ENCODE results near the gene JPT1. TPM values are rescaled to one million over a fixed set of nuclear protein-coding genes. Genes with fewer than 3 reads are reported as not detected.

JPT1 gene
- total and polyA plus RNA-seq, 2 experiments from 2014 or later: 278 to 903 TPM

DNA sequence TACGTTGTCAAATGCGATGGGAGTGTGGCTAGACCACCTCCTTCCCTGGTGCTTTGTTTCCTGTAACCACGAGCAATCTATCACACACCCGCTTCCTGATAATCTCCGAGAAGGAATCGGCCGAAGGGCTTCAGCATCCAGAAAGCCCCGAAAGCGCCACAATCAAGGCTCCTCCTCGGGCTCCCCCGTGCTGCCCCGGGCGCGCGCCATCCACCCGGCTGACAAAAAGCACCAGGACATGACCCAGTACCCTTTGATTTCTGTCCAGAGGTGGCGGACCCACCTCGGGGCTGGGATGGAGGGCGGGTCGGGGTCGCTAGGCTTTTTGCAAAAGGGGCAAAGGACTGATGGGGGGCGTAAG lies 45.3 kb downstream of the JPT1 start:
- H3K27me3 ChIP-seq (ENCODE audit: insufficient read depth): no peaks in the 10 kb centered on the region
- no peaks in the 10 kb centered on the region for H3K9me2 ChIP-seq (ENCODE audit: insufficient read depth)
- H3K4me1 Mint-ChIP-seq: peaks cover 26% of the 10 kb centered on the region
- H3K27ac ChIP-seq (ENCODE audit: low read depth): no peak overlapping the region
- peaks cover 9% of the 10 kb centered on the region; the same call in 2 of the 3 replicates for H3K36me3 Mint-ChIP-seq (ENCODE audit: low read depth)
- H3K9me3 Mint-ChIP-seq: no peaks in the 10 kb centered on the region
- H3K27ac Mint-ChIP-seq: no peak overlapping the region
- no peaks in the 10 kb centered on the region for H3K36me3 ChIP-seq (ENCODE audit: insufficient read depth)
- H3F3A ChIP-seq (replicated peaks; ENCODE audit: low read depth): peaks cover 33% of the 10 kb centered on the region; the same call in 1 of the 2 replicates
- H3K4me2 ChIP-seq: peak overlapping the region; percentile 93
- peaks cover 10% of the 10 kb centered on the region; the same call in 1 of the 2 replicates for H3K4me1 ChIP-seq (ENCODE audit: insufficient read depth)
- no peaks in the 10 kb centered on the region for H4K20me1 ChIP-seq (replicated peaks; ENCODE audit: insufficient read depth)
- TF ChIP-seq ETS1 (IDR thresholded peaks at IDR 0.05): no peak
- TF ChIP-seq CREB1 (CRISPR knock-in tag; IDR thresholded peaks at IDR 0.05; ENCODE audit: low read depth): no peak
- no peak for TF ChIP-seq EZH2 (IDR thresholded peaks at IDR 0.05; ENCODE audit: low read depth, unreplicated experiment)
- TF ChIP-seq NANOG (IDR thresholded peaks at IDR 0.05; ENCODE audit: borderline replicate concordance): no peak
- TF ChIP-seq REST (IDR thresholded peaks at IDR 0.05; ENCODE audit: unreplicated experiment): no peak
- no peak for TF ChIP-seq ZNF114 (CRISPR knock-in tag; IDR thresholded peaks at IDR 0.05)
- TF ChIP-seq STAT1 (IDR thresholded peaks at IDR 0.05; ENCODE audit: unreplicated experiment): no peak
- no peak for TF ChIP-seq ZNF331 (CRISPR knock-in tag; IDR thresholded peaks at IDR 0.05; ENCODE audit: low read depth)
- TF ChIP-seq, protein P1, sequence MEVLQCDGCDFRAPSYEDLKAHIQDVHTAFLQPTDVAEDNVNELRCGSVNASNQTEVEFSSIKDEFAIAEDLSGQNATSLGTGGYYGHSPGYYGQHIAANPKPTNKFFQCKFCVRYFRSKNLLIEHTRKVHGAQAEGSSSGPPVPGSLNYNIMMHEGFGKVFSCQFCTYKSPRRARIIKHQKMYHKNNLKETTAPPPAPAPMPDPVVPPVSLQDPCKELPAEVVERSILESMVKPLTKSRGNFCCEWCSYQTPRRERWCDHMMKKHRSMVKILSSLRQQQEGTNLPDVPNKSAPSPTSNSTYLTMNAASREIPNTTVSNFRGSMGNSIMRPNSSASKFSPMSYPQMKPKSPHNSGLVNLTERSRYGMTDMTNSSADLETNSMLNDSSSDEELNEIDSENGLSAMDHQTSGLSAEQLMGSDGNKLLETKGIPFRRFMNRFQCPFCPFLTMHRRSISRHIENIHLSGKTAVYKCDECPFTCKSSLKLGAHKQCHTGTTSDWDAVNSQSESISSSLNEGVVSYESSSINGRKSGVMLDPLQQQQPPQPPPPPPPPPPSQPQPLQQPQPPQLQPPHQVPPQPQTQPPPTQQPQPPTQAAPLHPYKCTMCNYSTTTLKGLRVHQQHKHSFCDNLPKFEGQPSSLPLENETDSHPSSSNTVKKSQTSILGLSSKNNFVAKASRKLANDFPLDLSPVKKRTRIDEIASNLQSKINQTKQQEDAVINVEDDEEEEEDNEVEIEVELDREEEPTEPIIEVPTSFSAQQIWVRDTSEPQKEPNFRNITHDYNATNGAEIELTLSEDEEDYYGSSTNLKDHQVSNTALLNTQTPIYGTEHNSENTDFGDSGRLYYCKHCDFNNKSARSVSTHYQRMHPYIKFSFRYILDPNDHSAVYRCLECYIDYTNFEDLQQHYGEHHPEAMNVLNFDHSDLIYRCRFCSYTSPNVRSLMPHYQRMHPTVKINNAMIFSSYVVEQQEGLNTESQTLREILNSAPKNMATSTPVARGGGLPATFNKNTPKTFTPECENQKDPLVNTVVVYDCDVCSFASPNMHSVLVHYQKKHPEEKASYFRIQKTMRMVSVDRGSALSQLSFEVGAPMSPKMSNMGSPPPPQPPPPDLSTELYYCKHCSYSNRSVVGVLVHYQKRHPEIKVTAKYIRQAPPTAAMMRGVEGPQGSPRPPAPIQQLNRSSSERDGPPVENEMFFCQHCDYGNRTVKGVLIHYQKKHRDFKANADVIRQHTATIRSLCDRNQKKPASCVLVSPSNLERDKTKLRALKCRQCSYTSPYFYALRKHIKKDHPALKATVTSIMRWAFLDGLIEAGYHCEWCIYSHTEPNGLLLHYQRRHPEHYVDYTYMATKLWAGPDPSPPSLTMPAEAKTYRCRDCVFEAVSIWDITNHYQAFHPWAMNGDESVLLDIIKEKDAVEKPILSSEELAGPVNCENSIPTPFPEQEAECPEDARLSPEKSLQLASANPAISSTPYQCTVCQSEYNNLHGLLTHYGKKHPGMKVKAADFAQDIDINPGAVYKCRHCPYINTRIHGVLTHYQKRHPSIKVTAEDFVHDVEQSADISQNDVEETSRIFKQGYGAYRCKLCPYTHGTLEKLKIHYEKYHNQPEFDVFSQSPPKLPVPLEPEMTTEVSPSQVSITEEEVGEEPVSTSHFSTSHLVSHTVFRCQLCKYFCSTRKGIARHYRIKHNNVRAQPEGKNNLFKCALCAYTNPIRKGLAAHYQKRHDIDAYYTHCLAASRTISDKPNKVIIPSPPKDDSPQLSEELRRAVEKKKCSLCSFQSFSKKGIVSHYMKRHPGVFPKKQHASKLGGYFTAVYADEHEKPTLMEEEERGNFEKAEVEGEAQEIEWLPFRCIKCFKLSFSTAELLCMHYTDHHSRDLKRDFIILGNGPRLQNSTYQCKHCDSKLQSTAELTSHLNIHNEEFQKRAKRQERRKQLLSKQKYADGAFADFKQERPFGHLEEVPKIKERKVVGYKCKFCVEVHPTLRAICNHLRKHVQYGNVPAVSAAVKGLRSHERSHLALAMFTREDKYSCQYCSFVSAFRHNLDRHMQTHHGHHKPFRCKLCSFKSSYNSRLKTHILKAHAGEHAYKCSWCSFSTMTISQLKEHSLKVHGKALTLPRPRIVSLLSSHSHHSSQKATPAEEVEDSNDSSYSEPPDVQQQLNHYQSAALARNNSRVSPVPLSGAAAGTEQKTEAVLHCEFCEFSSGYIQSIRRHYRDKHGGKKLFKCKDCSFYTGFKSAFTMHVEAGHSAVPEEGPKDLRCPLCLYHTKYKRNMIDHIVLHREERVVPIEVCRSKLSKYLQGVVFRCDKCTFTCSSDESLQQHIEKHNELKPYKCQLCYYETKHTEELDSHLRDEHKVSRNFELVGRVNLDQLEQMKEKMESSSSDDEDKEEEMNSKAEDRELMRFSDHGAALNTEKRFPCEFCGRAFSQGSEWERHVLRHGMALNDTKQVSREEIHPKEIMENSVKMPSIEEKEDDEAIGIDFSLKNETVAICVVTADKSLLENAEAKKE (CRISPR knock-in tag; IDR thresholded peaks at IDR 0.05): no peak
- TF ChIP-seq JUNB (IDR thresholded peaks at IDR 0.05; ENCODE audit: unreplicated experiment): no peak
- TF ChIP-seq, protein P2, sequence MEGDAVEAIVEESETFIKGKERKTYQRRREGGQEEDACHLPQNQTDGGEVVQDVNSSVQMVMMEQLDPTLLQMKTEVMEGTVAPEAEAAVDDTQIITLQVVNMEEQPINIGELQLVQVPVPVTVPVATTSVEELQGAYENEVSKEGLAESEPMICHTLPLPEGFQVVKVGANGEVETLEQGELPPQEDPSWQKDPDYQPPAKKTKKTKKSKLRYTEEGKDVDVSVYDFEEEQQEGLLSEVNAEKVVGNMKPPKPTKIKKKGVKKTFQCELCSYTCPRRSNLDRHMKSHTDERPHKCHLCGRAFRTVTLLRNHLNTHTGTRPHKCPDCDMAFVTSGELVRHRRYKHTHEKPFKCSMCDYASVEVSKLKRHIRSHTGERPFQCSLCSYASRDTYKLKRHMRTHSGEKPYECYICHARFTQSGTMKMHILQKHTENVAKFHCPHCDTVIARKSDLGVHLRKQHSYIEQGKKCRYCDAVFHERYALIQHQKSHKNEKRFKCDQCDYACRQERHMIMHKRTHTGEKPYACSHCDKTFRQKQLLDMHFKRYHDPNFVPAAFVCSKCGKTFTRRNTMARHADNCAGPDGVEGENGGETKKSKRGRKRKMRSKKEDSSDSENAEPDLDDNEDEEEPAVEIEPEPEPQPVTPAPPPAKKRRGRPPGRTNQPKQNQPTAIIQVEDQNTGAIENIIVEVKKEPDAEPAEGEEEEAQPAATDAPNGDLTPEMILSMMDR (conservative IDR thresholded peaks at IDR 0.05; ENCODE audit: low read depth in 2 of 2): no peak
- TF ChIP-seq EZH2phosphoT487 (IDR thresholded peaks at IDR 0.05; ENCODE audit: unreplicated experiment): no peak
- no peak for TF ChIP-seq POLR2AphosphoS5 (IDR thresholded peaks at IDR 0.05; ENCODE audit: low read depth)
- peaks cover 13% of the 10 kb centered on the region for H3K79me2 ChIP-seq (replicated peaks; ENCODE audit: insufficient read depth)
- peak; percentile 67 for DNase-seq (ENCODE audit: low spot score)
- peak; percentile 24 for ATAC-seq
- peak overlapping the region; percentile 90 for H2AFZ ChIP-seq
- H3K4me3 Mint-ChIP-seq: peak overlapping the region; percentile 90
- H3K4me3 ChIP-seq: peak overlapping the region; percentile 88
- H3K27me3 Mint-ChIP-seq (ENCODE audit: insufficient read depth, low read depth, poor library complexity): peaks cover 21% of the 10 kb centered on the region
